A673 (cell line): ENCODE measurements around the gene MPZ.

Experiments used
- EZH2 ChIP-seq: fragments of 200-600 bp; sonication (generic); IDR thresholded peaks from 2 replicates; pipeline ENCODE4 v1.6.1; 2017; ENCODE audit warnings: borderline replicate concordance, low read depth, mild to moderate bottlenecking, mixed read lengths, antibody characterized with exemption, low read length; ENCODE audit not compliant: poor library complexity, severe bottlenecking
- TF ChIP-seq, protein P1 (sequence below): fragments of 300-800, 200-600 bp; sonication (generic); conservative IDR thresholded peaks from 2 replicates; pipeline ENCODE4 v1.5.1; 2017; ENCODE audit warnings: low read depth, mild to moderate bottlenecking, antibody characterized with exemption, low read length, moderate library complexity, mixed read lengths

DNA sequence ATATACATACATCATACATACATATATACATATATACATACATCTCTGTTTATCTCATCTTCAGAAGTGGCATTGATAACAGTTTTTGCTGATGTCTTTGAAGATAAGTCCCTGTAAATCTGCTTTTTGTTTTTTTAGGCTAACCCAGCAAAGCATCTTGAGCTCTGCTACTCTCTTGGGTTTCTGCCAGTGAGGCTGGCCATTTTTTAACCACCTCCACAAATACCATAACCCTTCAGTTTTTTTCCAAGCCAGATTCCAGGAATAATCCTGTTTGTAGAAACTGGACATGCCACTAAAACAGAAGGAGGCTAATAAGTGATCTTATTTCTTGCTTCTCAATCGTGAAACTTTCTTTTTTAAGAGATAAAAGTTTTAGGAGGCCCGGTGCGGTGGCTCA, 26.0 kb upstream of the MPZ start:
- TF ChIP-seq, protein P1, sequence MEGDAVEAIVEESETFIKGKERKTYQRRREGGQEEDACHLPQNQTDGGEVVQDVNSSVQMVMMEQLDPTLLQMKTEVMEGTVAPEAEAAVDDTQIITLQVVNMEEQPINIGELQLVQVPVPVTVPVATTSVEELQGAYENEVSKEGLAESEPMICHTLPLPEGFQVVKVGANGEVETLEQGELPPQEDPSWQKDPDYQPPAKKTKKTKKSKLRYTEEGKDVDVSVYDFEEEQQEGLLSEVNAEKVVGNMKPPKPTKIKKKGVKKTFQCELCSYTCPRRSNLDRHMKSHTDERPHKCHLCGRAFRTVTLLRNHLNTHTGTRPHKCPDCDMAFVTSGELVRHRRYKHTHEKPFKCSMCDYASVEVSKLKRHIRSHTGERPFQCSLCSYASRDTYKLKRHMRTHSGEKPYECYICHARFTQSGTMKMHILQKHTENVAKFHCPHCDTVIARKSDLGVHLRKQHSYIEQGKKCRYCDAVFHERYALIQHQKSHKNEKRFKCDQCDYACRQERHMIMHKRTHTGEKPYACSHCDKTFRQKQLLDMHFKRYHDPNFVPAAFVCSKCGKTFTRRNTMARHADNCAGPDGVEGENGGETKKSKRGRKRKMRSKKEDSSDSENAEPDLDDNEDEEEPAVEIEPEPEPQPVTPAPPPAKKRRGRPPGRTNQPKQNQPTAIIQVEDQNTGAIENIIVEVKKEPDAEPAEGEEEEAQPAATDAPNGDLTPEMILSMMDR = no peak
- TF ChIP-seq EZH2 = no peak
